ENCODE data around the gene RNF19B. TPM values are rescaled to one million over a fixed set of nuclear protein-coding genes. Genes with fewer than 3 reads are reported as not detected.

Gene RNF19B
- total and polyA plus RNA-seq, 2 of the 13 experiments (the other 11 are each of a cell fraction or from before 2014, with no cell fraction given): 15.3 to 22.5 TPM

GRCh38 chr1:32963746-32964460, 706 bp downstream of the RNF19B start (continued):
- TF ChIP-seq MZF1 (CRISPR knock-in tag; IDR thresholded peaks at IDR 0.05; ENCODE audit: borderline replicate concordance) (no peak), DBP (CRISPR knock-in tag; IDR thresholded peaks at IDR 0.05; ENCODE audit: not compliant biosample characterization) (no peak), HCFC1 (IDR thresholded peaks at IDR 0.05; ENCODE audit: low read depth, low read length) (no peak), CHCHD3 (CRISPR knock-in tag; IDR thresholded peaks at IDR 0.05) (no peak), NR2F1 (CRISPR knock-in tag; IDR thresholded peaks at IDR 0.05) (no peak), ZNF772 (CRISPR knock-in tag; IDR thresholded peaks at IDR 0.05) (no peak; the same call in 1 of the 2 replicates), ARID5B (CRISPR knock-in tag; IDR thresholded peaks at IDR 0.05) (no peak), KMT2A (CRISPR knock-in tag; IDR thresholded peaks at IDR 0.05) (peak; percentile 60; the same call in 1 of the 2 replicates), CAMTA2 (CRISPR knock-in tag; IDR thresholded peaks at IDR 0.05; ENCODE audit: borderline replicate concordance) (no peak), ZNF292 (CRISPR knock-in tag; IDR thresholded peaks at IDR 0.05; ENCODE audit: borderline replicate concordance, low read depth) (no peak), ZNF432 (CRISPR knock-in tag; IDR thresholded peaks at IDR 0.05; ENCODE audit: borderline replicate concordance) (no peak), KDM4B (CRISPR knock-in tag; IDR thresholded peaks at IDR 0.05) (no peak), ZNF660 (CRISPR knock-in tag; IDR thresholded peaks at IDR 0.05; ENCODE audit: borderline replicate concordance, low read depth) (no peak), HNF1A (IDR thresholded peaks at IDR 0.05; ENCODE audit: low read depth) (no peak), HNF1A (CRISPR knock-in tag; IDR thresholded peaks at IDR 0.05; ENCODE audit: borderline replicate concordance) (no peak; the same call in 1 of the 2 replicates), LCORL (IDR thresholded peaks at IDR 0.05) (no peak), LCORL (CRISPR knock-in tag; IDR thresholded peaks at IDR 0.05) (peak; percentile 46; the same call in 1 of the 2 replicates), ZNF781 (CRISPR knock-in tag; IDR thresholded peaks at IDR 0.05; ENCODE audit: borderline replicate concordance, not compliant biosample characterization) (no peak), FOXO1 (CRISPR knock-in tag; IDR thresholded peaks at IDR 0.05) (peak; percentile 39; the same call in 1 of the 2 replicates), RORA (CRISPR knock-in tag; IDR thresholded peaks at IDR 0.05) (no peak), POGZ (CRISPR knock-in tag; IDR thresholded peaks at IDR 0.05) (no peak)
